Measurements from ENCODE around the gene CCDC90B.

DNA sequence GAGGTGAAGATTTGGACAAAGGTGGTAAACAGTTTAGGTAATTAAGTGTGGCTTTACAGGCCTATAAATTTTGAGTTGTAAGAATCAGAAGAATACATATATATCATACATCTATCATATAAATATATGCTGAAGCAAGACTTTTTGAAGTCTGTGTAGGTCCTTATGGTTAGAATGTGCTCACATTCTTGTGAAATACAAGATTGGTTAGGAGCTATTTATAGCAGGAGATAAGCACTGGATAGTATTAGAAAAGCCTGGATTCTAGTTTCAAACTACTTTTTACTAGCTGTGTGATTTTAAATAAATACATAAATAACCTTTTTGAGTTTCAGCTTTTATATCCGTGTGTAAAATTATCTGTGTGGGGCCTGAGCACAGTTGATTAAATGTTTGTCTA, 50.3 kb downstream of the CCDC90B start:
- TF ChIP-seq, protein P1, sequence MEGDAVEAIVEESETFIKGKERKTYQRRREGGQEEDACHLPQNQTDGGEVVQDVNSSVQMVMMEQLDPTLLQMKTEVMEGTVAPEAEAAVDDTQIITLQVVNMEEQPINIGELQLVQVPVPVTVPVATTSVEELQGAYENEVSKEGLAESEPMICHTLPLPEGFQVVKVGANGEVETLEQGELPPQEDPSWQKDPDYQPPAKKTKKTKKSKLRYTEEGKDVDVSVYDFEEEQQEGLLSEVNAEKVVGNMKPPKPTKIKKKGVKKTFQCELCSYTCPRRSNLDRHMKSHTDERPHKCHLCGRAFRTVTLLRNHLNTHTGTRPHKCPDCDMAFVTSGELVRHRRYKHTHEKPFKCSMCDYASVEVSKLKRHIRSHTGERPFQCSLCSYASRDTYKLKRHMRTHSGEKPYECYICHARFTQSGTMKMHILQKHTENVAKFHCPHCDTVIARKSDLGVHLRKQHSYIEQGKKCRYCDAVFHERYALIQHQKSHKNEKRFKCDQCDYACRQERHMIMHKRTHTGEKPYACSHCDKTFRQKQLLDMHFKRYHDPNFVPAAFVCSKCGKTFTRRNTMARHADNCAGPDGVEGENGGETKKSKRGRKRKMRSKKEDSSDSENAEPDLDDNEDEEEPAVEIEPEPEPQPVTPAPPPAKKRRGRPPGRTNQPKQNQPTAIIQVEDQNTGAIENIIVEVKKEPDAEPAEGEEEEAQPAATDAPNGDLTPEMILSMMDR (IDR thresholded peaks at IDR 0.05): no peak
- TF ChIP-seq POLR2A (IDR thresholded peaks at IDR 0.05) (no peak), EP300 (IDR thresholded peaks at IDR 0.05) (no peak)
